Bronchial epithelial cell (primary cell): ENCODE measurements around the gene PDLIM7. TPM values are rescaled to one million over a fixed set of nuclear protein-coding genes. Genes with fewer than 3 reads are reported as not detected.

Experiments
- DNase-seq: peaks from one replicate; pipeline ENCODE4 v3.0.0-alpha.2; 2010; ENCODE audit warnings: low read depth
- FAIRE-seq: peaks from 2 replicates; lab custom pipeline; 2011; peaks lifted over from hg19 to GRCh38; lab: Jason Lieb, UNC
- H3K27me3 ChIP-seq: 2 replicates; pipeline ENCODE4 v1.5.1; 2011; ENCODE audit warnings: low read length; ENCODE audit not compliant: control insufficient read depth, insufficient read depth
- H3K36me3 ChIP-seq: 2 replicates; pipeline ENCODE4 v1.5.1; 2011; ENCODE audit warnings: low read length; ENCODE audit not compliant: control insufficient read depth, insufficient read depth
- H3K4me3 ChIP-seq: 2 replicates; pipeline ENCODE4 v1.5.1; 2011; ENCODE audit warnings: mild to moderate bottlenecking, low read depth, low read length, control low read depth
- total RNA-seq: library from RNA; depleted of rRNA; stranded (reverse); fragments of >200 nt; gene quantifications from 2 replicates; pipeline ENCODE4 v1.2.1, GENCODE V29; 2014
- TF ChIP-seq, protein P1 (sequence below): IDR thresholded peaks from 2 replicates; pipeline ENCODE4 v1.5.1; 2011; ENCODE audit warnings: mild to moderate bottlenecking, moderate library complexity, low read length, control low read depth, inconsistent platforms; ENCODE audit not compliant: insufficient read depth, severe bottlenecking

Gene PDLIM7
- total RNA-seq, 1 donor from 2014 or later, result 19.5 TPM

DNA sequence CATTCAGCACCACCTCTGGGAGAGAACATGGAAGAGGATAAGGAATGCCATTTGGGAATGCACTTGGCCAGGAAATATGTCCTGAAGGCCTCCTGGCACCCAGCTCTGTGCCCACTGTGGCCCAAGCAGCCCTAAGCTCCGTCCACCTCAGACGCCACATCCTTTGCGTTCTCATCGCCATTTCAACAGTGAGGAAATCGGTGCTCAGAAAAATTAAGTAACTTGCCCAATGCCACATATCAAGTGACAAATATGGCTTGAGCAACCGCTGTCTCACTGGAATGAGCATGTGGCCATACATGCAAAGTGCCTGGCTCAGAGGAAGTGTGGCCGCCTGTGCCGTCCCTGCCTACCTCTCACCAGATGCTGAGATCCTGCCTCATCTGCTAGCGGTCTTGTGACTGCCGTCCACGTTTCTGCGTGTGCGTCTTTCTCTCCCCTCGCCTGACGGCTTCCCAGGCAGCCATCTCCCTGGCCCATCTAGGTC is 13.2 kb upstream of the PDLIM7 start:
- DNase-seq, result no peak
- H3K36me3 ChIP-seq, result peaks cover 44% of the 10 kb centered on the region

DNA sequence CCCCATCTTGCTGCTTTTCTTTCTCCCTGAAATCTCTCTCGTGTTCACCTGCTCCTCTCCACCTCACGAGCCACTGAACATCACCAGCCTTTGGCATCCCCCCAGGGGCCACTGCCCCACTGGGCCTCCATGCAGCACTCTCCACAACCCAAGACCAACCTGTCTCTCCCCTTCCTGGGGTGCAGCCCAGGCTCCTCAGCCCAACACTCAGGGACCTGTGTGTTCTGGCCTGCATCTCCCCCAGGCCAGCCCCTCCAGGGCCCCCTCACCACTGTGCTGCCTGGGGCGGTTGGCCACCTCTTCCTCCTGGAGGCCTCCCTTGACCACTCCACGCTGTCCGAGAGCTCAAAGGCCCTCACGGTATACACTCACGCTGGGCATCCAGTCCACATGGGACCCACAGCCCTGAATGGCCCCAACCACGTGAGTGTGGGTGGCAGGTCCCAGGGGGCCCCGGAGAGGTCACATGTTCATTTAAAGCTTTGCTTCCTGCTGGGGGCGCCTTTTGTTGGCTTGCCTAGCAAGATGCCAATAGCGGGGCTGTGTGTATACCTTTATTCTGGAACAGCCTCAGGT is 12.7 kb upstream of the PDLIM7 start:
- Histone ChIP-seq H3K4me3 (no peak overlapping the region), H3K27me3 (no peaks in the 10 kb centered on the region), H3K36me3 (peaks cover 40% of the 10 kb centered on the region)
- DNase-seq (no peak), FAIRE-seq (no peak)
- TF ChIP-seq, protein P1, sequence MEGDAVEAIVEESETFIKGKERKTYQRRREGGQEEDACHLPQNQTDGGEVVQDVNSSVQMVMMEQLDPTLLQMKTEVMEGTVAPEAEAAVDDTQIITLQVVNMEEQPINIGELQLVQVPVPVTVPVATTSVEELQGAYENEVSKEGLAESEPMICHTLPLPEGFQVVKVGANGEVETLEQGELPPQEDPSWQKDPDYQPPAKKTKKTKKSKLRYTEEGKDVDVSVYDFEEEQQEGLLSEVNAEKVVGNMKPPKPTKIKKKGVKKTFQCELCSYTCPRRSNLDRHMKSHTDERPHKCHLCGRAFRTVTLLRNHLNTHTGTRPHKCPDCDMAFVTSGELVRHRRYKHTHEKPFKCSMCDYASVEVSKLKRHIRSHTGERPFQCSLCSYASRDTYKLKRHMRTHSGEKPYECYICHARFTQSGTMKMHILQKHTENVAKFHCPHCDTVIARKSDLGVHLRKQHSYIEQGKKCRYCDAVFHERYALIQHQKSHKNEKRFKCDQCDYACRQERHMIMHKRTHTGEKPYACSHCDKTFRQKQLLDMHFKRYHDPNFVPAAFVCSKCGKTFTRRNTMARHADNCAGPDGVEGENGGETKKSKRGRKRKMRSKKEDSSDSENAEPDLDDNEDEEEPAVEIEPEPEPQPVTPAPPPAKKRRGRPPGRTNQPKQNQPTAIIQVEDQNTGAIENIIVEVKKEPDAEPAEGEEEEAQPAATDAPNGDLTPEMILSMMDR, result no peak

More for the DNA sequence above, 13.2 kb upstream of the PDLIM7 start:
- H3K4me3 ChIP-seq, result no peak overlapping the region
- FAIRE-seq, result no peak
- no peaks in the 10 kb centered on the region for H3K27me3 ChIP-seq
- TF ChIP-seq, protein P1, result no peak

- TF ChIP-seq, protein P1, result no peak
- no peak within 1 kb of the TSS for H3K4me3 ChIP-seq
- DNase-seq (no peak), FAIRE-seq (no peak)
- H3K36me3 ChIP-seq, result peaks cover 34% of the 10 kb centered on the region
- H3K27me3 ChIP-seq, result no peaks in the 10 kb centered on the region
Measured at GRCh38 chr5:177509381-177509951, 12.1 kb upstream of the PDLIM7 start, which contains the start of gene DOK3. TSS of gene DOK3 (minus strand) at chr5:177509826. CDS start at chr5:177509540, 286 bp downstream.

- TF ChIP-seq, protein P1, result no peak
Measured at GRCh38 chr5:177508837-177509236, 11.4 kb upstream of the PDLIM7 start.

GRCh38 chr5:177508221-177508611 is 10.8 kb upstream of the PDLIM7 start:
- Histone ChIP-seq H3K27me3 (no peaks in the 10 kb centered on the region), H3K36me3 (peaks cover 23% of the 10 kb centered on the region), H3K4me3 (no peak overlapping the region)
- FAIRE-seq (no peak), DNase-seq (no peak)
- TF ChIP-seq, protein P1, result no peak

More at GRCh38 chr5:177508837-177509236, 11.4 kb upstream of the PDLIM7 start:
- no peak for DNase-seq
- no peak for FAIRE-seq
- peaks cover 28% of the 10 kb centered on the region for H3K36me3 ChIP-seq
- no peaks in the 10 kb centered on the region for H3K27me3 ChIP-seq
- H3K4me3 ChIP-seq, result no peak overlapping the region
